Esophagus squamous epithelium (tissue), 5 donors: ENCODE measurements around the gene FGF12. TPM values are rescaled to one million over a fixed set of nuclear protein-coding genes. Genes with fewer than 3 reads are reported as not detected.

Source experiments
- DNase-seq: peaks from one replicate; lab custom pipeline; 2025; lab: John Stamatoyannopoulos, UW
- H3K27ac ChIP-seq, 4 donors: fragments of 200-600 bp; sonication (generic); one replicate each; pipeline ENCODE4 v1.5.1; 2016 to 2019; ENCODE audit warnings: mild to moderate bottlenecking in 1 of 4
- H3K27me3 ChIP-seq, 4 donors: fragments of 200-600 bp; sonication (generic); 1 replicate in 3 of 4; 2 replicates in 1 of 4; pipeline versions ENCODE4 v1.5.1 to v1.6.0; 2017 to 2021; ENCODE audit warnings: antibody characterized with exemption in 1 of 4
- H3K36me3 ChIP-seq, 3 donors: fragments of 200-600 bp; sonication (generic); one replicate each; pipeline ENCODE4 v1.5.1; 2016 to 2019
- H3K4me1 ChIP-seq, 3 donors: fragments of 200-600 bp; sonication (generic); one replicate each; pipeline ENCODE4 v1.5.1; 2017 to 2019
- H3K4me3 ChIP-seq, 4 donors: fragments of 200-600 bp; sonication (generic); 1 replicate in 3 of 4; 2 replicates in 1 of 4; pipeline ENCODE4 v1.5.1; 2016 to 2019; ENCODE audit warnings: mild to moderate bottlenecking in 2 of 4, moderate library complexity in 1 of 4
- H3K9me3 ChIP-seq, 3 donors: fragments of 200-600 bp; sonication (generic); one replicate each; pipeline ENCODE4 v1.5.1; 2016 to 2019
- CTCF ChIP-seq, 6 experiments: fragments of 450-650 bp in 4 of 6; fragments of 200-600 bp in 2 of 6; sonication (generic) in 2 of 6; IDR thresholded peaks; one replicate each; pipeline ENCODE4 v1.5.1; 2016 to 2019; ENCODE audit warnings: antibody characterized with exemption in 6 of 6, mild to moderate bottlenecking in 4 of 6, moderate library complexity in 4 of 6
- POLR2A ChIP-seq, 4 donors: fragments of 450-650 bp; IDR thresholded peaks; one replicate each; pipeline ENCODE4 v1.6.1; 2017; ENCODE audit warnings: antibody characterized with exemption in 4 of 4, mild to moderate bottlenecking in 4 of 4, moderate library complexity in 3 of 4
- WGBS, 2 donors: methylation state at CpG; one replicate each; pipeline ENCODE4 v1.1.5; 2018; 5-methylcytosine and 5-hydroxymethylcytosine counted together
- intact Hi-C: fragments of 100-400 bp; cut with DNase I; formaldehyde crosslinking; loops from one replicate; pipeline ENCODE4 v1.15.0; 2022
- total RNA-seq, 4 donors: library from RNA; depleted of rRNA; stranded (reverse); fragments of >200 nt; gene quantifications; one replicate each; pipeline ENCODE4 v1.1.0, GENCODE V29; 2016
- donor health status: DM: yes; HTN: yes; CAD: no.

Gene FGF12
- total RNA-seq, 4 donors from 2014 or later = 0.18 to 1.6 (median 0.86) TPM

- Histone ChIP-seq H3K27ac (no peak overlapping the region), H3K36me3 (no peaks in the 10 kb centered on the region), H3K4me1 (no peaks in the 10 kb centered on the region), H3K4me3 (no peak overlapping the region), H3K27me3 (no peaks in the 10 kb centered on the region), H3K9me3 (no peaks in the 10 kb centered on the region)
- WGBS, 2 donors = 65 to 76% methylated on average over 3 of the region's 3 CpGs
- intact Hi-C loops = no loop called here
- TF ChIP-seq CTCF (IDR thresholded peaks at IDR 0.05) = no peak
- no peak for TF ChIP-seq POLR2A (IDR thresholded peaks at IDR 0.05)
- no peak for DNase-seq
These were observed 105.4 kb downstream of the FGF12 start for GRCh38 chr3:192621909-192622308.

- TF ChIP-seq CTCF (IDR thresholded peaks at IDR 0.05) (no peak), POLR2A (IDR thresholded peaks at IDR 0.05) (no peak)
- no peak for DNase-seq
- no peak overlapping the region for H3K4me3 ChIP-seq
- no peaks in the 10 kb centered on the region for H3K4me1 ChIP-seq
- WGBS, 2 donors = 54 to 71% methylated on average over 3 of the region's 3 CpGs
- H3K27ac ChIP-seq = no peak overlapping the region
- H3K36me3 ChIP-seq = no peaks in the 10 kb centered on the region
- H3K27me3 ChIP-seq = no peaks in the 10 kb centered on the region
- no peaks in the 10 kb centered on the region for H3K9me3 ChIP-seq
- intact Hi-C loops = no loop called here
These were observed 107.1 kb downstream of the FGF12 start for GRCh38 chr3:192620275-192620674.

DNA sequence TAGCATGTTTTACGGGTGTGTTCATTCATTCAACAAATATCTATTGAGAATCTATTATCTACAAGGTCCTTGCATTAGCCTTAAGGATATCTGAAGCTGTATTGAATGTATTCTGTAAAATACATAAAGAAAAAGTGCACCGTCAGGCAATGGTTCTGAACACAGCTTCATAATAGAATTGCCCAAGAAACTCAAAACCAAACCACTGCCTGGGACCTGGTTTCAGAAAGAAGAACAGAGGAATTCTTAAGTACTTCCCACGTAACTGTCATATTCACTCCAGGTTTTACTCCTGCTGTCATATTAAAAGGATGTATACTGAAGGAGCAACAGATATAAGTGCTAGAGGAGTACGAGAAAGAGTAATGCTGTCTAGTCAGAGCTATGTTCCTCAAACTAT lies 115.9 kb downstream of the FGF12 start:
- H3K9me3 ChIP-seq = no peaks in the 10 kb centered on the region
- H3K27ac ChIP-seq = no peak overlapping the region
- H3K4me1 ChIP-seq = no peaks in the 10 kb centered on the region
- H3K4me3 ChIP-seq = no peak overlapping the region
- no peaks in the 10 kb centered on the region for H3K36me3 ChIP-seq
- TF ChIP-seq POLR2A (IDR thresholded peaks at IDR 0.05) = no peak
- TF ChIP-seq CTCF (IDR thresholded peaks at IDR 0.05) = no peak
- H3K27me3 ChIP-seq = no peaks in the 10 kb centered on the region
- WGBS, 2 donors = 61 to 64% methylated on average over 4 of the region's 4 CpGs
- intact Hi-C loops = no loop called here
- no peak for DNase-seq

DNA sequence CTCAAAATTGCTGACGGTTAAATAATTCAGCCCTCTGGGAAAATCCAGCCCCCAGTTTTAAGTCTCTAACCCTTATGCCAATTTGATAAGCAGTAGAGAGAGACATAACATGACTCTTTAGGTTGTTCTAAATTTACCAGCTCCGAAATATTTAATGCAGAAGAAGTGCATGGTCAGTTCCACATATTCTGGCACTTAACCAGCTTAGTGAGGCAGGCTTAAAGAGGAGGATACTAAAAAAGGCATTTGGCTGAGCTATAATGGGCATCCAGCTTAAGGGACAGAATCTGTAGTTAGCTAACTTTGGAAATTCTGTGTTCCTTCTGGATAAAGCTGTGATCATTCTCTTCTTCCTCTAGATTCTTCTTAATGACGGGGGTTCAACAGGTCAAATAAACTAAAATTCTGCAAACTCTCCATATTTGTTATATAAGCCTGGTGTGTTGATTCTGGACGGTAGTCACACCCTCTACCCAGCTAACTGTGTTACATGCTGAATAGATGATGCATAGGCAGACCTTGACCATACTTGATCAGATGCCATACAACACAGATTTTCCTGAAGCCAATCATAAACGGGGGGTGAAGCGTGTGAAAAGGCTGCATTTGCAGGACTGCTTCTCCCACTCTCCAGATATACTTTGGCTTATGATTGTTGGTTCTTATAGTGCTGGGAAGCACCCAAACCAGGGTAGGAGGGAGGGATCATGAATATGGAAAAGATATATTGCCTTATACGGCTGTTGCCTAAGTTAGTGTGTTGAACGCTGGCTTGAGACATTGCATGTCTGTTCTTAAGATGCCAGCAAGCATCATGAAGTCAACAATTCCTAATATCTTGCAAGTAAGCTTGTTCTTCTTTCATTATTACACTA lies 118.4 kb downstream of the FGF12 start:
- WGBS, 2 donors = 57 to 75% methylated on average over 8 of the region's 8 CpGs

More for the DNA sequence above, 118.4 kb downstream of the FGF12 start:
- Histone ChIP-seq H3K27me3 (no peaks in the 10 kb centered on the region), H3K27ac (no peak overlapping the region), H3K9me3 (peaks cover 0 to under 1% (median 0%) of the 10 kb centered on the region in 3 donors), H3K4me3 (no peak overlapping the region), H3K4me1 (no peaks in the 10 kb centered on the region), H3K36me3 (no peaks in the 10 kb centered on the region)
- intact Hi-C loops = no loop called here
- TF ChIP-seq POLR2A (IDR thresholded peaks at IDR 0.05) (no peak), CTCF (IDR thresholded peaks at IDR 0.05) (no peak)
- DNase-seq = no peak
